ENCODE measurements around the gene SIM1.

The SIM1 gene

GRCh38 chr6:100456141-100456907 is 8.4 kb downstream of the SIM1 start:
- DNase-seq, result no peak

DNA sequence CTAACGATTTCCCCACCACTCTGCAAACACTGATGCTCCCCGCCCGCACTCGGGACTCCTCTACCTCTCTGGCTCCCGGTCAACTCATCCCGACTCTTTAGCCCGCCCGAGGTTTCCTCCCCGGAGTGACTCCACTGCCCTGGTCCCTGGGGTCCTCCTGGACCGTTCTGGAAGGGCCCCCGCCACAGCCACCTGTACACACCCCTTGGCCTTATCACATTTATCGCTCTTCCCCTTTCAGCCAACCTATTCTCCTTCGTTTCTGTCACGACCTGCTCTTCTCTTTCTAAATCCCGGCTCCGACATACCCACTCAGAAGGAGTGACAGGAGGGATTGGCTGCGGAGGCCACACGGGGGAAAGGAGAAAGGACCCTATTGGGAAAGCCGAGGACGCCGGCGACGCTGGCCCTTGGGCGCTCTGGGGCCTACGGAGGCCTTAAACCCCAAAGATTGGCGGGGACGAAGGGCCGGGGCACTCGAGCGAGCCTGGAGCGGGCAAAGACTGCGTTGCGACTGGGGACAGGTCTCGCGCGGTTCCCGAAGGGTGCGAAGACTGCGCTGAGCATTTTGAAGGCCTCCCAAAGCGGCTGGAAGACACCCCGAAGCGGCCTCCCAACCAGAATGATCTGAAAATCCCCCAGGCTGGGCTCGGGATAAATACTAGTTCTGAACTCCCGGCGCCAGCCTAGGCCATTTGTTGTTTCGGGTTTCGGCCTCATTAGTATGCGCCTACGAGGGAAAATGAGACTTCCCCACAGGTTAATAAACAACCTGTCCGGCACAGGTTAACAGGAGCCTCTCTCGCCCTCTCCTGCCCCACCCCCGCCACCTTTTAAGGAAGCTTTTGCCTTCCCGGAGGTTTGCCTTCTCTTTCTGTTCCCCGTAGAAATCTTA is 9.2 kb downstream of the SIM1 start:
- no peak for DNase-seq

- DNase-seq, result no peak
Observed at GRCh38 chr6:100454551-100455229, 10.0 kb downstream of the SIM1 start.

- no peak for DNase-seq
Observed at GRCh38 chr6:100453701-100454521, 10.8 kb downstream of the SIM1 start.

- no peak for DNase-seq
Observed at GRCh38 chr6:100452998-100453397, 11.7 kb downstream of the SIM1 start.

GRCh38 chr6:100451577-100451976 is 13.1 kb downstream of the SIM1 start:
- no peak for DNase-seq

GRCh38 chr6:100449239-100449691 is 15.5 kb downstream of the SIM1 start:
- no peak for DNase-seq

DNA sequence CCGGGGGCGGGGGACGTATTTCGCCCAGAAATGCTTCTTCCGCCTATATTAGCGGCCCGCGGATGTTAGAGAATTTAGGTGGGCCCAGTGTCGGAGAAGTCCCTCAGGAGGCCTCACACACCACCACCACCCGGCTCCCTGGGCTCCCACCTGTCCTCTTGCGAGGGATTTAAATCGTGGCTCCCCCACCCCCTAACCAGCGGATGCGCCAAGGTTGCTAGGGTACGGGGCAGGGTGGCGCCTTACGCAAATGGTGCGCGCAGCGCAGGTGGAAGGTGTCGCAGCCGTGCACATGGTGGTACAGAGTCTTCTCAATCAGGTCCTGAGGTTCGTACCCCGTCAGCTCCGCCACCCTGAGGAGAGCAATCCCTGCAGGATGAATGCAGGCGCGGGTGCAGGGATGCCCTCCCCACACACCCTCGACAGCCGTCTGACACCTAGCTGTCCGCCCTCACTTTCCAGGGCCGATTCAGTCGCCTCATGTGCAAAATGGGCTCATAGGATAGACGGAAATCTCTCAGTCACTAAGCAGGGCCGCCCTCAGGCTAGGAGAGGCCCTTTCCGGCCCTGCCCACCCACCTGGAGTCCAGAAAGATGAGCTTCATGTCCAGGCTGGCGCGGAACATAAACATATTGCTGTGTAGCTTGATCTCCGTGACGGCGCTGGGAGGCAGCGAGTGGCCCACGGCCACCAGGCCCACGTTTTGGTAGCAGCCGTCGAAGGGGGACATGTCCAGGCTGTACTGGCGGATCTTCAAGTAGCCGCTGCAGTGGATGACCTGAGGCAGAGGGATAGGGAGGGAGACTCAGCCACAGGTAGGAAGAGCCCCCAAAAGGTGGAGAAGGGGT is 16.6 kb downstream of the SIM1 start:
- DNase-seq, result no peak

DNA sequence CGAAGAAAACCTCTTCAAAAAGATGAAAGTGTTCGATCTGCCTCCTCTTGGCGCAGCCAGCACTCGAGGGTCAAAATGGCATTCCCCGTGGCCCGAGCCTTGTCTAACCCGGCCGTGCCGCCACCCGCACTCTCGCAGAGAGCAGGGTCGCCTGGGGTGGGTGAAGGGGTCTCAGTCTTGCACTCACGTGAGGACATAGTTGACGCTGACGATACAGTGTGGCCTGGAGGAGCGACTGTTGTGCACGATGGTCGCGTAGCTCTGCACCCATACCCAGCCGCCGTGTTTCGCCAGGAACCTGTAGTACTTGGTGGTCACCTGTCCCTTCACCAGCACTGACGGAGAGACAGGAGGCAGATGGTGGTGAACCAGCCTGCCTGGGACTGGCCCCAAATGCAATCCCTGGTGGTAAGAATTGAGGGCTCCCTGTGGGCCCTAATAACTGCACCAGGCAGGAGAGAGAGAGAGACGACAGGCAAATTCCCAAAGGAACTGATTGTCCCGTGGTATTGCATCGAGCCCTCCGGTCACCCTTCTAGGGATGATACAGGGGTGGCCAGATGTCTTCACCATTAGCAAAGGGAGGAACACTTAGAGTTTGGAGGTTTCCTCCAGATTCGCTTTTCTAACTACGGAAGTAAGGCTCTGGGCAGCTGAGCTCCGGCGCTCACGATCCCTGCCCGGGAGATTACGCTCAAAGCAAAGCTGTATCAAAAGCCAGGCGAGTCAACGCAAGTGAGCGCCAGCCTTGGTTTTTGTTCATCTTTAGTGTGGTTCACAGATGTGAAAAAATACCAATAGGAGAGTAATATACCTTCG is 17.4 kb downstream of the SIM1 start:
- no peak for DNase-seq

GRCh38 chr6:100446115-100447080 is 18.3 kb downstream of the SIM1 start:
- no peak for DNase-seq

DNA sequence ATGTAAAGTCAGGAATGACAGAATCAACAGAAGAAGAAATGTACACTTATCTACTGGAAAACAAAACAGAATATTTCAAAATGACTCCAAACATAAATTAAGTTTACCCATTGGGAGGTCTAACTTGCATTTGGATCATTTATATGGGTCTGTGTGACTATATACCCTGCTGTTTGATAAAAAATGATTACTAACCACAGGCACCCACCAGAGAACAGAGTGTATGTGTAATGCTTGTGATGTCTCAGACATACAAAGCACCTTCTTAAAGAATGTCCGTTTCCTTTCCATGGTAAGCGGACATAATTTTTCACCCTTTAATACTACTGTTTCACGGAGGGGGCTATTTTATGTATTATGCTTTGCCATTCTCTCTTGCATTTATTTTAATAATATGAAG is 19.2 kb downstream of the SIM1 start:
- no peak for DNase-seq

DNA sequence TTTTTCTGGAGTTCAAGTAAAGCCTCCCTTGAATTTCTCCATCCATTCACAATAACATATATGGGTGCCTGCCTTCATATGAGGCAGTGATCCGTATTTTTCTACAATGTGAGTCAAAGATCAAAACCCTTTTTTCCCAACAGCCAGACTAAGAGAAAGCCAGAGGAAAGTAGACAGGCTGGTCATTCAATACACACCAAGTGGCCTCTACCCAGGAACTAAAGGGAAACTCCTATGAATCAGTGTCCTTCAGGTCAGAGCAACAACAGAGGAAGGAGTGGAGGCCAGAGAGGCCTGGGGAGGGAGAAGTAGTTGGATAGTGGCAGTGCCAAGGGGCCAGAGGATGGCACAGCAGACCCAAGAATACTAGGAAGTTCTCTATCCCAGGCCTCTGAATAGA is 23.8 kb downstream of the SIM1 start:
- no peak for DNase-seq

- no peak for DNase-seq
Observed at GRCh38 chr6:100435299-100435698, 29.4 kb downstream of the SIM1 start.

DNA sequence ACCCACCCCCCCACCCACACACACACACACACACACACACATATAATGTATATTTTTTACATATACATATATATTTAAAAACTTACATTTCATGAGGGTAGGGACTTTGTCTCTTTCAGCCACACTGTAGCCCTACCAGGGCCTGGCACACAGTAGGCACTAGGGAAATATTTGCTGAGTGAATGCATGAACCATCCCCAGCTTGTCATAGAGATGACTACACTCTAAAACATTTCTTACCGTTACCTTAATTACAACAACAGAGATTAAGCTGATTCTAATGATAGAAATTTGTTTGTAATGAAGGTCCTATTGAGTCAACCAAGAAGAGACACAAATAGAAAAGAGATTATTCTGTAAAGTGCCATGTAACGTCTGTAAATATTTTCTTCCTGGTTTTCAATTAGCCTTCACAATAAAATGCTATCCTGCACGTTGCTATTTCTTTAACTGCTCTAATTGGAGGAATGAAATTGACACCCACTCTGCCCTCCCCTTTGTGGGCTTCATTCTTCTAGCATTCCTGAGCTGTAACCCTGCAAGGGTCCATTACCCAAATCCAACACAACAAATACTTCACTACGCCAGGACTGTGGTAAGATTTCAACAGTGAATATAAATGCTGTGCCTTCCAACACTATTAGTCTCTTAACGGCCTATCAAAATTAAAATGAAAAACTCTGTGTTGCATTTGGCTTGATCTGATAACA is 30.8 kb downstream of the SIM1 start:
- DNase-seq, result no peak

DNA sequence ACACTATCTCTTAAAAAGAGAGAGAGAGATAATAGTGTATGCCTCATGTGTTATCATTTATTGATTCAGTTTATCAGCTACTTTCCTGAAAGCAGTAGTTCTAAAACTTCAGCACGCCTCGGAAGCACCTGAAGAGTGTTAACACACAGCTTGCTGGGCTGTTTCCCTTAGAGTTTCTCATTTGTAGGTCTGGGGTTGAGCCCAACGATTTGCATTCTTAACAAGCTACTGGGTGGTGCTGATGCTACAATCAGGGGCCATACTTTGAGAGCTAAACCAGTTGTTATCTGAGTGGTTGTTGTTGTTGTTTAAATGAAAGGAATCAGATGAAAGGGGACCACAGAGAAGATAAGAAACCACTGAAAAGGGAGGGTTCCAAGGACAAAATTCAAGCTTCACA is 32.6 kb downstream of the SIM1 start:
- DNase-seq, result no peak

DNA sequence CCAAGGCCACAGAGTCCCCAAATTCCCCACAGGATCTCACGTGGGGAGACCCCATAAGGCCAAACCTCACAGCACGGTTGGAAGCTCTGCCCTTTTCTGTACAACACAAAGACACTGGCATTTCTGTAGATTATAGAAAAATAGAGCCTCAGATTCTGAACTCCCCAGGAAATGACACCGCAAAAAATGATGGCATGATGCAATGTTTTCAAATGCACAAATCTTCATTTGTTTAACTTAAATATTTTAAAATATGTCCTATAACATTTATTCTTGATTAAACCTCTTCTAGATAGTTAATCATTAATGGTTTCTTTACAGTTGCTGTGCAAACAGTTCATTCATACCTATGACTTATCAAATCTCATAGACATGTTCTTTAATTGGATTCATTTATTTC is 33.8 kb downstream of the SIM1 start:
- no peak for DNase-seq

GRCh38 chr6:100427452-100427851 is 37.3 kb downstream of the SIM1 start:
- no peak for DNase-seq

DNA sequence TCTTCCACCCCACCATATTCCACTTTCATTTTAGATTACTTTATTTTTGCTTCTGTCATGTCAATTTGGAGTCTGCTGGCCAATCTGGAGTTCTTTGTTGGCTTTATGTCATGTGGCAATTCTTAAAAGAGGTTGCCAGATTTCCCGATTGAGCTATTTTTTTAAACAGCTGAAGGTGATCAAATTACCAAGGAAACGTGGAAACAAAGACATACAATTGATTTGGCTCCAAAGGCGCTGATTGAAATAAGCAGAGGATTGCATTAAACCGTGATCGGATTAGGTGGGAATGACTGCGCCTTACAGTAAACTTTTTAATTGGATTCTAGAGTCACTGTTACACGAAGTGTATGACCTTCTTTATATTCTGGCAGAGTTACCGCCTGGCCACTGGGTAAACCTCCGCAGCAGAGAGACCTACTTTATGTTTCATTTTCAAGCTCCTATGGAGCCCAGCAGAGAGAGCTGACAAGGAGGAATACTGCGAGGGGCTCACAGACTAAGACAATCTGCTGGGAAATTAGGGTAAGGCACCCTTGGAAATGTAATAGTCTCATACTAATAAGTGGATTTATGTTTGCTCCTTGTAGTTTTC is 37.9 kb downstream of the SIM1 start:
- DNase-seq, result no peak

Data from NCI-H2029 (cell line).